ENCODE data around the gene GAS2L3.

- TF ChIP-seq SUZ12 (IDR thresholded peaks at IDR 0.05; ENCODE audit: low read length) (no peak), CTBP2 (IDR thresholded peaks at IDR 0.05; ENCODE audit: borderline replicate concordance, insufficient read depth, insufficient read length, low read length) (no peak)
These were observed 98.7 kb downstream of the GAS2L3 start for GRCh38 chr12:100672075-100672592.
